Measurements from ENCODE around the gene SCNN1A. TPM values are rescaled to one million over a fixed set of nuclear protein-coding genes. Genes with fewer than 3 reads are reported as not detected.

The SCNN1A gene
- total RNA-seq, 1 donor from 2014 or later = 156 TPM

DNA sequence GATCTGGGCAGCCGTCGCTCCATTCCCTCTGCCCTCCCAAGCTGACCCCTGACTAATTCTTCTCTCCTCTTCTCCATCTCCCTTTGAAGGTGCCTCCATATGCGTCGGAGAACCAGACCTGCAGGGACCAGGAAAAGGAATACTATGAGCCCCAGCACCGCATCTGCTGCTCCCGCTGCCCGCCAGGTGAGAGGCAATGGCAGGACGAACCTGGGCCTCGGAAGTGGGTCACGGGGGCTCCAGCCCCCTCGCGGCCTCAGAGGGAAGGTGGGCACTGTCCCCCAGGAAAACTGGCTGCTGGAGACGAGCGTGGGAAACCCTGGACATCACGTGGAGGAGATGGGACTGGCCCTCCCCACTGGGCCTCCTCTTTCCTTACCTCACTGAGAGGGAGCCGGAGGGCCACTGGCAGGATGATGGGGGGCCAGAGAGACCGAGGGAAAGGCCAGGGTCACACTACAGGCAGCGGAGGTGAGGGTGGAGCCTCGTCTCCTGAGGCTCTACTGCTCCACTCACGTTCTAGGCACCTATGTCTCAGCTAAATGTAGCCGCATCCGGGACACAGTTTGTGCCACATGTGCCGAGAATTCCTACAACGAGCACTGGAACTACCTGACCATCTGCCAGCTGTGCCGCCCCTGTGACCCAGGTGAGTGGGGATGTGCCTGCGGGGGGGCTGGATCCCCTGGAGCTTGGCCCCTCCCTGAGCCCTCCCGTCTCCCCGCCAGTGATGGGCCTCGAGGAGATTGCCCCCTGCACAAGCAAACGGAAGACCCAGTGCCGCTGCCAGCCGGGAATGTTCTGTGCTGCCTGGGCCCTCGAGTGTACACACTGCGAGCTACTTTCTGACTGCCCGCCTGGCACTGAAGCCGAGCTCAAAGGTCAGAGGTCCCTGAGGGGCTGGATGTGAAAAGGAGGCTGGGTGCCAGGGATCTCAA lies 9.4 kb upstream of the SCNN1A start:
- ATAC-seq = peak; percentile 9 to 23
- DNase-seq = no peak

DNA sequence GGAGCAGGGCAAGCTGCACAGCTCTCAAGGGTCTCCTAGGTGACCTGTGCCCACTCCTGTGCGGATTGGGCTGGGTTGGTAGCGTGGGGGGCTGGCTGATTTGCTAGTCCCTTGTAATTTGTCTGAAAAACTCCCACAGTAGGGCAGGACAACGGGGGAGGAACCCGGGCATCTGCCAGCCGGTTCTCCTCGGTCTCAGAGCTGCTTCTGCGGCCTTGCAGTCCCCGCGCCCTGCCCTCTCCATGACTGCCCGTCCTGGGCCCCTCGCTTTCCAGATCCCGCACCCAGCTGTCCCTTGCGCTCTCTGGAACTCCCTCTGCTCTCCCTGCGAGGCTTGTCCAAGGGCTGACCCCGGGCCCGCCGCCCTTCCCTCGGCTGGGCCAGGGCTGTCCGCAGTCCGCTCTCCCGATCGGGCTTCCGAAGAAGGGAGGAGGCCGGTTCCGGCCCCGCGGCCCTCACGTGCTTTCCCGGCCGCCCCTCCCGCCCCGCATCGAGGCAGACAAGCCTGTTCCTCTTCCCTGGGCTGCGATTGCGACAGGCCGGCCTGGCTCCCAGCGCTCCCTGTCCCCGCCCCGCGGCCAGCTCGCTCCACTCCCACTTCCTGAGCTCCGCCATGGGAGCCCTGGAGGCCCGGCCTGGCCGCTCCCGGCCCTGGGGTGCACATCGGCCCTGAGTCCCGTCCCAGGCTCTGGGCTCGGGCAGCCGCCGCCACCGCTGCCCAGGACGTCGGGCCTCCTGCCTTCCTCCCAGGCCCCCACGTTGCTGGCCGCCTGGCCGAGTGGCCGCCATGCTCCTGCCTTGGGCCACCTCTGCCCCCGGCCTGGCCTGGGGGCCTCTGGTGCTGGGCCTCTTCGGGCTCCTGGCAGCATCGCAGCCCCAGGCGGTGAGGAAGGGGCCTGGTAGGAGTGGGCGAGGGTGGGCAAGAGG lies 8.5 kb upstream of the SCNN1A start, which contains the start of gene LTBR:
LTBR (plus strand) TSS at position 591 of the 927 bp plus-strand sequence; CDS start at position 788, 197 bp downstream.
- intact Hi-C loops (cut with DNase I) = no loop called here
- peak; percentile 97 to 98 for ATAC-seq
- peak; percentile 98 for DNase-seq
- TF ChIP-seq, protein P1, sequence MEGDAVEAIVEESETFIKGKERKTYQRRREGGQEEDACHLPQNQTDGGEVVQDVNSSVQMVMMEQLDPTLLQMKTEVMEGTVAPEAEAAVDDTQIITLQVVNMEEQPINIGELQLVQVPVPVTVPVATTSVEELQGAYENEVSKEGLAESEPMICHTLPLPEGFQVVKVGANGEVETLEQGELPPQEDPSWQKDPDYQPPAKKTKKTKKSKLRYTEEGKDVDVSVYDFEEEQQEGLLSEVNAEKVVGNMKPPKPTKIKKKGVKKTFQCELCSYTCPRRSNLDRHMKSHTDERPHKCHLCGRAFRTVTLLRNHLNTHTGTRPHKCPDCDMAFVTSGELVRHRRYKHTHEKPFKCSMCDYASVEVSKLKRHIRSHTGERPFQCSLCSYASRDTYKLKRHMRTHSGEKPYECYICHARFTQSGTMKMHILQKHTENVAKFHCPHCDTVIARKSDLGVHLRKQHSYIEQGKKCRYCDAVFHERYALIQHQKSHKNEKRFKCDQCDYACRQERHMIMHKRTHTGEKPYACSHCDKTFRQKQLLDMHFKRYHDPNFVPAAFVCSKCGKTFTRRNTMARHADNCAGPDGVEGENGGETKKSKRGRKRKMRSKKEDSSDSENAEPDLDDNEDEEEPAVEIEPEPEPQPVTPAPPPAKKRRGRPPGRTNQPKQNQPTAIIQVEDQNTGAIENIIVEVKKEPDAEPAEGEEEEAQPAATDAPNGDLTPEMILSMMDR (IDR thresholded peaks at IDR 0.05) = peak; percentile 14
- Histone ChIP-seq H3K27me3 (ENCODE audit: low read depth) (no peaks in the 10 kb centered on the region), H3K27ac (peak within 1 kb of the TSS; percentile 93), H3K4me1 (peaks cover 59% of the 10 kb centered on the region), H3K36me3 (peaks cover 35% of the 10 kb centered on the region), H3K4me3 (peak within 1 kb of the TSS; percentile 93), H3K9me3 (no peaks in the 10 kb centered on the region)

More for the DNA sequence above, 9.4 kb upstream of the SCNN1A start:
- Histone ChIP-seq H3K27me3 (ENCODE audit: low read depth) (no peaks in the 10 kb centered on the region), H3K4me3 (peak overlapping the region; percentile 93), H3K4me1 (peaks cover 50% of the 10 kb centered on the region), H3K27ac (peak overlapping the region; percentile 93), H3K36me3 (peaks cover 44% of the 10 kb centered on the region), H3K9me3 (no peaks in the 10 kb centered on the region)
- TF ChIP-seq, protein P1 (IDR thresholded peaks at IDR 0.05) = no peak
- intact Hi-C loops (cut with DNase I) = no loop called here

DNA sequence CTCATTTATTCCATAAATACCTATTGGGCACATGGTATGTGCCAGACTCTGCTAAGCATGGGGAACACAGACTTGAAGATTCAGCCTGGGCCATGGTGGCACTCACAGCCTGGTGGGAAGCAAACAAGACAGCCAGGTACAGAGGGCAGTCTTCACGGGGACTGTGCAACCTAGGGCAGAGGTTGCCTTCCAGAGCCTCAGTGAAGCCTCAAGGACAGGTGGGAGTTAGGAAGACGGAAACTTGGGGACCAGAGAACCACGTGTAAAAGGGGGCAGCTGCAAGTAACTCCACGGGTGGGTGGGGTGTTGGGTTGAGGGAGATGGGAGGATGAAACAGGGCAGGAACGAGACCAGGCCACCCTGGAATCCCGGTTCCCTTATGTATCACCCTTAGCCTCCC lies 7.6 kb upstream of the SCNN1A start:
- intact Hi-C loops (cut with DNase I) = no loop called here
- H3K27ac ChIP-seq = peak overlapping the region; percentile 93
- H3K9me3 ChIP-seq = no peaks in the 10 kb centered on the region
- no peaks in the 10 kb centered on the region for H3K27me3 ChIP-seq (ENCODE audit: low read depth)
- peaks cover 26% of the 10 kb centered on the region for H3K36me3 ChIP-seq
- ATAC-seq (no peak), DNase-seq (no peak)
- TF ChIP-seq, protein P1 (IDR thresholded peaks at IDR 0.05) = no peak
- peak overlapping the region; percentile 93 for H3K4me3 ChIP-seq
- peaks cover 68% of the 10 kb centered on the region for H3K4me1 ChIP-seq

DNA sequence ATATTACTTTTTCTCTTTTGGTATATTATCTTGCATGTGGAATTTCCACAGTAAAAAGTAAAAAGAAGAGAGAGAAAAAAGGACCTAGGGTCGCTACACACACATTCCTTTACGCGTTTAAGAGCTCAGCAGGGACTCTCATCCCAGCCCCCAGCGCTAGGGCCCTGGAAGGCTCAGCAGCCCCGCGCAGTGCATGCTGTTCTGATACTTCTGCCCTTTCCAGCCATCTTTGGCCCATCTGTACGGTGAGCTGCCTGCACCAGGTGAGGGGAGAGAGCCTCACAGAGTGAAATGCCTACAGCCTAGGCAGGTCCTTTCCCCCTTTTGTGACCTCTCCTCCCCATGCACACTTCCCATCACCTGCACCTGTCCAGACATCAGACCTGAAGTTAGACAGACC lies 7.0 kb upstream of the SCNN1A start:
- DNase-seq = no peak
- H3K4me1 ChIP-seq = peaks cover 74% of the 10 kb centered on the region

More for the DNA sequence above, 7.0 kb upstream of the SCNN1A start:
- Histone ChIP-seq H3K9me3 (no peaks in the 10 kb centered on the region), H3K27ac (no peak overlapping the region), H3K36me3 (peaks cover 21% of the 10 kb centered on the region), H3K4me3 (no peak overlapping the region), H3K27me3 (ENCODE audit: low read depth) (no peaks in the 10 kb centered on the region)
- intact Hi-C loops (cut with DNase I) = no loop called here
- no peak for ATAC-seq
- TF ChIP-seq, protein P1 (IDR thresholded peaks at IDR 0.05) = no peak

All from lower lobe of right lung (tissue), 2 donors.